Muscle of leg (tissue), 11 donors: Measurements from ENCODE around the gene CTIF. TPM values are rescaled to one million over a fixed set of nuclear protein-coding genes. Genes with fewer than 3 reads are reported as not detected.
A peak's percentile ranks its signal among the peaks of the same experiment; 100 is the strongest.

Experiments
- DNase-seq: peaks from one replicate; pipeline ENCODE4 v3.0.0; 2013
- H3K27ac ChIP-seq: one replicate; pipeline ENCODE4 v1.5.1; 2013; ENCODE audit warnings: mild to moderate bottlenecking, low read length, control low read depth
- H3K27me3 ChIP-seq: one replicate; pipeline ENCODE4 v1.6.1; 2013; ENCODE audit warnings: low read length; ENCODE audit not compliant: control insufficient read depth, insufficient read depth
- H3K36me3 ChIP-seq: one replicate; pipeline ENCODE4 v1.6.1; 2013; ENCODE audit warnings: low read length; ENCODE audit not compliant: control insufficient read depth, insufficient read depth
- H3K4me1 ChIP-seq: one replicate; pipeline ENCODE4 v1.6.1; 2013; ENCODE audit warnings: low read length; ENCODE audit not compliant: control insufficient read depth, insufficient read depth
- H3K4me3 ChIP-seq: one replicate; pipeline ENCODE4 v1.5.1; 2013; ENCODE audit warnings: low read length, control low read depth
- H3K9me3 ChIP-seq: replicated peaks from 2 replicates; pipeline ENCODE4 v1.6.1; 2013; ENCODE audit warnings: low read depth, low read length; ENCODE audit not compliant: control insufficient read depth
- WGBS: methylation state at CpG from one replicate; pipeline ENCODE4 v1.1.5; 2013; ENCODE audit warnings: missing lambda C conversion rate; ENCODE audit not compliant: insufficient coverage; 5-methylcytosine and 5-hydroxymethylcytosine counted together
- polyA plus RNA-seq, 8 donors: library from polyadenylated mRNA; unstranded; fragments of 120-200 nt; gene quantifications; one replicate each; pipeline versions ENCODE4 v1.2.1 to v1.2.3, GENCODE V29; 2013; ENCODE audit warnings: inconsistent platforms in 1 of 8, low replicate concordance in 1 of 8; ENCODE audit not compliant: insufficient read length in 8 of 8, insufficient read depth in 1 of 8
- total RNA-seq: library from RNA; stranded (reverse); fragments of 120-200 nt; gene quantifications from one replicate; pipeline ENCODE4 v1.2.4, GENCODE V29; 2013

CTIF gene
- total and polyA plus RNA-seq, 9 donors = 16.3 to 46.8 (median 32.5) TPM

- H3K27ac ChIP-seq = peak overlapping the region; percentile 45
- H3K4me1 ChIP-seq = peaks cover 58% of the 10 kb centered on the region
- peak; percentile 60 for DNase-seq
- peaks cover 3% of the 10 kb centered on the region for H3K36me3 ChIP-seq
- H3K27me3 ChIP-seq = peaks cover 3% of the 10 kb centered on the region
- H3K4me3 ChIP-seq = no peak overlapping the region
- 74% methylated on average over 4 of the region's 8 CpGs for WGBS
- no peaks in the 10 kb centered on the region for H3K9me3 ChIP-seq
Observed at GRCh38 chr18:48548011-48548771, 9.4 kb downstream of the CTIF start.

- Histone ChIP-seq H3K9me3 (no peaks in the 10 kb centered on the region), H3K36me3 (peaks cover 6% of the 10 kb centered on the region), H3K27ac (peak overlapping the region; percentile 45), H3K4me3 (no peak overlapping the region), H3K4me1 (peaks cover 58% of the 10 kb centered on the region), H3K27me3 (peaks cover 3% of the 10 kb centered on the region)
- DNase-seq = no peak
- 75% methylated on average over 1 of the region's 4 CpGs for WGBS
Observed at GRCh38 chr18:48548921-48549320, 10.1 kb downstream of the CTIF start.

- Histone ChIP-seq H3K9me3 (no peaks in the 10 kb centered on the region), H3K27ac (no peak overlapping the region), H3K4me3 (no peak overlapping the region), H3K27me3 (no peaks in the 10 kb centered on the region), H3K4me1 (peaks cover 49% of the 10 kb centered on the region), H3K36me3 (peaks cover 14% of the 10 kb centered on the region)
- no peak for DNase-seq
- WGBS = 78% methylated on average over 2 of the region's 2 CpGs
Observed at GRCh38 chr18:48550101-48550729, 11.4 kb downstream of the CTIF start.

GRCh38 chr18:48551100-48551499 is 12.3 kb downstream of the CTIF start:
- DNase-seq = no peak
- Histone ChIP-seq H3K27me3 (no peaks in the 10 kb centered on the region), H3K4me3 (no peak overlapping the region), H3K27ac (no peak overlapping the region), H3K36me3 (peaks cover 18% of the 10 kb centered on the region), H3K4me1 (peaks cover 40% of the 10 kb centered on the region), H3K9me3 (no peaks in the 10 kb centered on the region)
- WGBS = no CpG with 5 or more reads among the region's 2 CpGs

GRCh38 chr18:48552130-48552529 is 13.3 kb downstream of the CTIF start:
- no peaks in the 10 kb centered on the region for H3K9me3 ChIP-seq
- H3K36me3 ChIP-seq = peaks cover 18% of the 10 kb centered on the region
- no peak for DNase-seq
- WGBS = 82% methylated on average over 2 of the region's 3 CpGs
- H3K27ac ChIP-seq = no peak overlapping the region
- peaks cover 30% of the 10 kb centered on the region for H3K4me1 ChIP-seq
- H3K4me3 ChIP-seq = no peak overlapping the region
- H3K27me3 ChIP-seq = no peaks in the 10 kb centered on the region

- peaks cover 18% of the 10 kb centered on the region for H3K36me3 ChIP-seq
- peaks cover 19% of the 10 kb centered on the region for H3K4me1 ChIP-seq
- 81% methylated on average over 4 of the region's 13 CpGs for WGBS
- no peak for DNase-seq
- no peak overlapping the region for H3K4me3 ChIP-seq
- H3K27ac ChIP-seq = no peak overlapping the region
- H3K27me3 ChIP-seq = no peaks in the 10 kb centered on the region
- H3K9me3 ChIP-seq = peaks cover 2% of the 10 kb centered on the region
Observed at GRCh38 chr18:48553236-48553635, 14.4 kb downstream of the CTIF start.

GRCh38 chr18:48554610-48555400 is 16.0 kb downstream of the CTIF start:
- peaks cover 5% of the 10 kb centered on the region for H3K4me1 ChIP-seq
- WGBS = 71% methylated on average over 3 of the region's 7 CpGs
- no peak for DNase-seq
- H3K27me3 ChIP-seq = no peaks in the 10 kb centered on the region
- no peak overlapping the region for H3K27ac ChIP-seq
- peaks cover 7% of the 10 kb centered on the region for H3K9me3 ChIP-seq
- peaks cover 21% of the 10 kb centered on the region for H3K36me3 ChIP-seq
- no peak overlapping the region for H3K4me3 ChIP-seq

- no peaks in the 10 kb centered on the region for H3K27me3 ChIP-seq
- H3K27ac ChIP-seq = no peak overlapping the region
- H3K9me3 ChIP-seq = peaks cover 7% of the 10 kb centered on the region
- H3K36me3 ChIP-seq = peaks cover 21% of the 10 kb centered on the region
- H3K4me1 ChIP-seq = no peaks in the 10 kb centered on the region
- DNase-seq = no peak
- no peak overlapping the region for H3K4me3 ChIP-seq
Observed at GRCh38 chr18:48555465-48555995, 16.7 kb downstream of the CTIF start.

- Histone ChIP-seq H3K27me3 (no peaks in the 10 kb centered on the region), H3K27ac (no peak overlapping the region)
- no CpG with 5 or more reads among the region's 2 CpGs for WGBS
Observed at GRCh38 chr18:48557640-48558174, 18.9 kb downstream of the CTIF start.

GRCh38 chr18:48558248-48558647 is 19.4 kb downstream of the CTIF start:
- no peak for DNase-seq
- peaks cover 7% of the 10 kb centered on the region for H3K9me3 ChIP-seq
- no peak overlapping the region for H3K27ac ChIP-seq
- 83% methylated on average over 1 of the region's 2 CpGs for WGBS
- peaks cover 3% of the 10 kb centered on the region for H3K4me1 ChIP-seq
- H3K4me3 ChIP-seq = no peak overlapping the region
- H3K27me3 ChIP-seq = no peaks in the 10 kb centered on the region
- H3K36me3 ChIP-seq = peaks cover 17% of the 10 kb centered on the region

More at GRCh38 chr18:48557640-48558174, 18.9 kb downstream of the CTIF start:
- no peak for DNase-seq
- Histone ChIP-seq H3K4me3 (no peak overlapping the region), H3K9me3 (peaks cover 7% of the 10 kb centered on the region), H3K36me3 (peaks cover 19% of the 10 kb centered on the region), H3K4me1 (peaks cover 3% of the 10 kb centered on the region)
